HCT116 (cell line): ENCODE data around the gene CBX5. TPM values are rescaled to one million over a fixed set of nuclear protein-coding genes. Genes with fewer than 3 reads are reported as not detected.

Source experiments
- ATAC-seq: fragments of 200-7000 bp; cut with Tn5 transposase; 2 replicates; pipeline ENCODE4 v1.9.1; 2020; ENCODE audit warnings: mild to moderate bottlenecking, moderate library complexity
- BruUV-seq: library from RNA; stranded (reverse); fragments of 400-500 nt; replicated peaks from 2 replicates; lab custom pipeline; 2021; lab: Mats Ljungman, UMichigan
- CTCF ChIA-PET: fragments of 300-600 bp; sonication (Branson Sonifier 250); formaldehyde crosslinking; loops from one replicate; lab custom pipeline; 2021; ENCODE audit warnings: antibody characterized with exemption; lab: Charles Lee
- POLR2A ChIA-PET: fragments of 300-600, 350-600 bp; sonication (Branson Sonifier 250); formaldehyde crosslinking; loops from one replicate; lab custom pipeline; 2021; ENCODE audit warnings: antibody characterized with exemption; lab: Charles Lee
- RAD21 ChIA-PET, 2 experiments: fragments of 300-600 bp; sonication (Branson Sonifier 250); formaldehyde crosslinking; loops; one replicate each; lab custom pipeline; 2023; ENCODE audit warnings: low total read pairs in 2 of 2; ENCODE audit not compliant: uncharacterized antibody in 2 of 2, unreplicated experiment in 2 of 2, low non-redundant PET in 1 of 2; lab: Charles Lee
- DNase-seq: peaks from one replicate; pipeline ENCODE4 v3.0.0-alpha.2; 2010; ENCODE audit warnings: low read depth, low spot score
- H2AFZ ChIP-seq: fragments of 200-600 bp; shearing (Covaris generic), sonication (generic); 2 replicates; pipeline ENCODE4 v1.6.1; 2017; ENCODE audit warnings: low read depth, mixed run types, mixed read lengths, antibody characterized with exemption, low read length; ENCODE audit not compliant: poor library complexity, severe bottlenecking
- H3K27ac ChIP-seq: 2 replicates; pipeline ENCODE4 v1.5.1; 2012; ENCODE audit warnings: low read depth, low read length
- H3K27me3 ChIP-seq: fragments of 200-600 bp; sonication (generic); 2 replicates; pipeline ENCODE4 v1.6.1; 2016; ENCODE audit warnings: mixed run types, low read length, mixed read lengths; ENCODE audit not compliant: insufficient read depth
- H3K36me3 ChIP-seq, 2 experiments: fragments of 200-500 bp in 1 of 2; fragments of 200-600 bp in 1 of 2; sonication (Bioruptor generic) in 1 of 2; sonication (generic) in 1 of 2; 2 replicates each; pipeline versions ENCODE4 v1.5.1 to v1.6.1; 2014 to 2016; ENCODE audit warnings: low read length in 2 of 2, inconsistent platforms in 1 of 2, mixed read lengths in 1 of 2, mixed run types in 1 of 2; ENCODE audit not compliant: insufficient read depth in 2 of 2, control insufficient read depth in 1 of 2
- H3K4me1 ChIP-seq, 2 experiments: fragments of 200-600 bp in 1 of 2; sonication (generic) in 1 of 2; 2 replicates each; pipeline versions ENCODE4 v1.5.1 to v1.6.1; 2012 to 2017; ENCODE audit warnings: low read length in 2 of 2, inconsistent platforms in 1 of 2, mild to moderate bottlenecking in 1 of 2, mixed read lengths in 1 of 2, mixed run types in 1 of 2, moderate library complexity in 1 of 2; ENCODE audit not compliant: insufficient read depth in 2 of 2, control insufficient read depth in 1 of 2
- H3K4me2 ChIP-seq: fragments of 200-600 bp; sonication (generic); 2 replicates; pipeline ENCODE4 v1.6.1; 2017; ENCODE audit warnings: mixed run types, low read length, mixed read lengths
- H3K4me3 ChIP-seq, 2 experiments: fragments of 200-600 bp in 1 of 2; sonication (generic) in 1 of 2; replicated peaks in 1 of 2; 2 replicates each; pipeline ENCODE4 v1.5.1; 2011 to 2016; ENCODE audit warnings: low read length in 2 of 2, control low read depth in 1 of 2, low read depth in 1 of 2, mild to moderate bottlenecking in 1 of 2, mixed read lengths in 1 of 2, mixed run types in 1 of 2
- H3K79me2 ChIP-seq: fragments of 200-600 bp; sonication (generic); 2 replicates; pipeline ENCODE4 v1.6.1; 2017; ENCODE audit warnings: mild to moderate bottlenecking, mixed run types, low read length, moderate library complexity, mixed read lengths; ENCODE audit not compliant: insufficient read depth
- H3K9ac ChIP-seq: fragments of 200-600 bp; sonication (generic); 2 replicates; pipeline ENCODE4 v1.6.1; 2016; ENCODE audit warnings: low read length, mixed read lengths
- H3K9me2 ChIP-seq: fragments of 200-600 bp; sonication (generic), shearing (Covaris generic); 2 replicates; pipeline ENCODE4 v1.6.1; 2017; ENCODE audit warnings: mixed run types, mild to moderate bottlenecking, moderate library complexity; ENCODE audit not compliant: insufficient read depth
- H3K9me3 ChIP-seq, 2 experiments: fragments of 200-500 bp in 1 of 2; fragments of 200-600 bp in 1 of 2; sonication (Bioruptor generic) in 1 of 2; sonication (generic) in 1 of 2; 2 replicates each; pipeline ENCODE4 v1.6.1; 2014 to 2017; ENCODE audit warnings: low read length in 2 of 2, mixed read lengths in 2 of 2, inconsistent platforms in 1 of 2, low read depth in 1 of 2, mild to moderate bottlenecking in 1 of 2, mixed run types in 1 of 2, moderate library complexity in 1 of 2; ENCODE audit not compliant: control insufficient read depth in 1 of 2, insufficient read depth in 1 of 2
- H4K20me1 ChIP-seq: fragments of 200-600 bp; sonication (generic), shearing (Covaris generic); 2 replicates; pipeline ENCODE4 v1.6.1; 2017; ENCODE audit warnings: mixed run types, mild to moderate bottlenecking, moderate library complexity; ENCODE audit not compliant: insufficient read depth
- CBX3 ChIP-seq: IDR thresholded peaks from 2 replicates; pipeline ENCODE4 v1.6.1; 2012; ENCODE audit warnings: low read depth
- EGR1 ChIP-seq: IDR thresholded peaks from 2 replicates; pipeline ENCODE4 v1.6.1; 2012; ENCODE audit warnings: low read depth
- ELF1 ChIP-seq: IDR thresholded peaks from 2 replicates; pipeline ENCODE4 v1.6.1; 2012; ENCODE audit warnings: low read depth, borderline replicate concordance
- EZH2 ChIP-seq: fragments of 200-600 bp; sonication (generic); IDR thresholded peaks from 2 replicates; pipeline ENCODE4 v1.6.1; 2017; ENCODE audit warnings: antibody characterized with exemption, mixed run types
- FOSL1 ChIP-seq: IDR thresholded peaks from 2 replicates; pipeline ENCODE4 v1.6.1; 2012; ENCODE audit warnings: low read depth
- JUND ChIP-seq: IDR thresholded peaks from 2 replicates; pipeline ENCODE4 v1.6.1; 2012
- POLR2A ChIP-seq: IDR thresholded peaks from 2 replicates; pipeline ENCODE4 v1.7.0; 2011; ENCODE audit warnings: borderline replicate concordance; ENCODE audit not compliant: insufficient read depth, insufficient read length; ENCODE audit errors: extremely low read depth
- POLR2AphosphoS5 ChIP-seq: IDR thresholded peaks from 2 replicates; pipeline ENCODE4 v1.6.1; 2011; ENCODE audit warnings: mild to moderate bottlenecking, low read depth, low read length, moderate library complexity
- RAD21 ChIP-seq: IDR thresholded peaks from 2 replicates; pipeline ENCODE4 v1.6.1; 2012; ENCODE audit warnings: low read depth, mild to moderate bottlenecking
- SIN3A ChIP-seq: IDR thresholded peaks from 2 replicates; pipeline ENCODE4 v1.6.1; 2012; ENCODE audit warnings: low read depth
- SP1 ChIP-seq: IDR thresholded peaks from 2 replicates; pipeline ENCODE4 v1.6.1; 2012; ENCODE audit warnings: low read depth
- SRF ChIP-seq: IDR thresholded peaks from 2 replicates; pipeline ENCODE4 v1.6.1; 2012; ENCODE audit warnings: low read depth
- TCF7L2 ChIP-seq: IDR thresholded peaks from 2 replicates; pipeline ENCODE4 v1.7.0; 2011; ENCODE audit warnings: borderline replicate concordance, inconsistent platforms; ENCODE audit not compliant: insufficient read depth, insufficient read length; ENCODE audit errors: extremely low read depth
- YY1 ChIP-seq: IDR thresholded peaks from 2 replicates; pipeline ENCODE4 v1.6.1; 2011; ENCODE audit warnings: low read length, low read depth, moderate library complexity, mild to moderate bottlenecking; ENCODE audit not compliant: insufficient replicate concordance; ENCODE audit errors: extremely low read depth
- ZFX ChIP-seq: fragments of 450-650 bp; IDR thresholded peaks from 2 replicates; pipeline ENCODE4 v1.6.1; 2017
- intact Hi-C: fragments of 100-400 bp; cut with micrococcal nuclease; formaldehyde crosslinking; loops from 2 replicates; pipeline ENCODE4 v1.10.0; 2022
- total RNA-seq: library from RNA; stranded (reverse); gene quantifications from one replicate; pipeline ENCODE4 v1.2.1, GENCODE V29; 2021; ENCODE audit not compliant: unreplicated experiment
- TF ChIP-seq, protein P1 (sequence below): IDR thresholded peaks from 2 replicates; pipeline ENCODE4 v1.6.1; 2012; ENCODE audit warnings: low read depth
- TF ChIP-seq, protein P2 (sequence below): IDR thresholded peaks from 2 replicates; pipeline ENCODE4 v1.6.1; 2012
- TF ChIP-seq, protein P3 (sequence below): IDR thresholded peaks from 2 replicates; pipeline ENCODE4 v1.6.1; 2012
- TF ChIP-seq, protein P4 (sequence below), 3 experiments: fragments of 200-600 bp in 1 of 3; sonication (generic) in 1 of 3; IDR thresholded peaks in 2 of 3; conservative IDR thresholded peaks in 1 of 3; 2 replicates each; pipeline ENCODE4 v1.5.1; 2012 to 2017; ENCODE audit warnings: low read depth in 2 of 3, low read length in 2 of 3, antibody characterized with exemption in 1 of 3, borderline replicate concordance in 1 of 3, control low read depth in 1 of 3, mild to moderate bottlenecking in 1 of 3, mixed read lengths in 1 of 3, mixed run types in 1 of 3, moderate library complexity in 1 of 3; ENCODE audit not compliant: insufficient read depth in 1 of 3

CBX5 gene
- total RNA-seq, 1 experiment from 2014 or later: 72.3 TPM

DNA sequence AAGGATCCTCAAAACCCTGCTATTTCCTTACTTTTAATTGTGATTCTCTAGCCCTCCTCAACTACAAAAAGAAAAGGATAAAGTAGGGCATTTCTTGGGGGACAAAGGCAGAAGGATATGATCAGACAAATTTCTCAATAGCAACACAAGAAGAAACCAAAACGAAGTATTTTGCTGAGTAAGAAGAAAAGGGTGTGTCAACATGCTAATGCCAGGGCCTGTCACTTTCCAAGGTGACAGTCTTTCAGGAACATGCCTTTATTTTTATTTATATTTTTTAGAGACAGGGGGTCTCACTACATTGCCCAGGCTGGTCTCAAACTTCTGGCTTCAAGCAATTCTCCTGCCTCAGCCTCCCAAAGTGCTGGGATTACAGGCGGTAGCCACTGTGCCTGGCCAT lies 39.8 kb downstream of the CBX5 start:
- no peak overlapping the region for H3K4me2 ChIP-seq
- H3K36me3 ChIP-seq: peaks cover 4 to 25% of the 10 kb centered on the region in 2 experiments; a peak in 3 of 4 replicates
- ChIA-PET RAD21 (no interaction called here), CTCF (interaction anchor here (2.2 kb wide), 1 partner anchor 12 kb away, joined by 8 read pairs; no protein-coding TSS in a partner anchor), POLR2A (interaction anchor here (1.5 kb wide), 1 partner anchor 11 kb away, joined by 4 read pairs; no protein-coding TSS in a partner anchor)
- H3K9me3 ChIP-seq: no peaks in the 10 kb centered on the region
- TF ChIP-seq EGR1 (no peak), FOSL1 (no peak), ZFX (no peak), SIN3A (no peak), POLR2A (no peak), SP1 (no peak), YY1 (no peak), CBX3 (no peak), RAD21 (no peak), ELF1 (no peak), EZH2 (no peak), POLR2AphosphoS5 (no peak), JUND (no peak), SRF (no peak), TCF7L2 (no peak)
- TF ChIP-seq, protein P1, sequence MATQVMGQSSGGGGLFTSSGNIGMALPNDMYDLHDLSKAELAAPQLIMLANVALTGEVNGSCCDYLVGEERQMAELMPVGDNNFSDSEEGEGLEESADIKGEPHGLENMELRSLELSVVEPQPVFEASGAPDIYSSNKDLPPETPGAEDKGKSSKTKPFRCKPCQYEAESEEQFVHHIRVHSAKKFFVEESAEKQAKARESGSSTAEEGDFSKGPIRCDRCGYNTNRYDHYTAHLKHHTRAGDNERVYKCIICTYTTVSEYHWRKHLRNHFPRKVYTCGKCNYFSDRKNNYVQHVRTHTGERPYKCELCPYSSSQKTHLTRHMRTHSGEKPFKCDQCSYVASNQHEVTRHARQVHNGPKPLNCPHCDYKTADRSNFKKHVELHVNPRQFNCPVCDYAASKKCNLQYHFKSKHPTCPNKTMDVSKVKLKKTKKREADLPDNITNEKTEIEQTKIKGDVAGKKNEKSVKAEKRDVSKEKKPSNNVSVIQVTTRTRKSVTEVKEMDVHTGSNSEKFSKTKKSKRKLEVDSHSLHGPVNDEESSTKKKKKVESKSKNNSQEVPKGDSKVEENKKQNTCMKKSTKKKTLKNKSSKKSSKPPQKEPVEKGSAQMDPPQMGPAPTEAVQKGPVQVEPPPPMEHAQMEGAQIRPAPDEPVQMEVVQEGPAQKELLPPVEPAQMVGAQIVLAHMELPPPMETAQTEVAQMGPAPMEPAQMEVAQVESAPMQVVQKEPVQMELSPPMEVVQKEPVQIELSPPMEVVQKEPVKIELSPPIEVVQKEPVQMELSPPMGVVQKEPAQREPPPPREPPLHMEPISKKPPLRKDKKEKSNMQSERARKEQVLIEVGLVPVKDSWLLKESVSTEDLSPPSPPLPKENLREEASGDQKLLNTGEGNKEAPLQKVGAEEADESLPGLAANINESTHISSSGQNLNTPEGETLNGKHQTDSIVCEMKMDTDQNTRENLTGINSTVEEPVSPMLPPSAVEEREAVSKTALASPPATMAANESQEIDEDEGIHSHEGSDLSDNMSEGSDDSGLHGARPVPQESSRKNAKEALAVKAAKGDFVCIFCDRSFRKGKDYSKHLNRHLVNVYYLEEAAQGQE: no peak
- TF ChIP-seq, protein P2, sequence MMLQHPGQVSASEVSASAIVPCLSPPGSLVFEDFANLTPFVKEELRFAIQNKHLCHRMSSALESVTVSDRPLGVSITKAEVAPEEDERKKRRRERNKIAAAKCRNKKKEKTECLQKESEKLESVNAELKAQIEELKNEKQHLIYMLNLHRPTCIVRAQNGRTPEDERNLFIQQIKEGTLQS: no peak
- TF ChIP-seq, protein P3, sequence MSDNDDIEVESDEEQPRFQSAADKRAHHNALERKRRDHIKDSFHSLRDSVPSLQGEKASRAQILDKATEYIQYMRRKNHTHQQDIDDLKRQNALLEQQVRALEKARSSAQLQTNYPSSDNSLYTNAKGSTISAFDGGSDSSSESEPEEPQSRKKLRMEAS: no peak
- TF ChIP-seq, protein P4, sequence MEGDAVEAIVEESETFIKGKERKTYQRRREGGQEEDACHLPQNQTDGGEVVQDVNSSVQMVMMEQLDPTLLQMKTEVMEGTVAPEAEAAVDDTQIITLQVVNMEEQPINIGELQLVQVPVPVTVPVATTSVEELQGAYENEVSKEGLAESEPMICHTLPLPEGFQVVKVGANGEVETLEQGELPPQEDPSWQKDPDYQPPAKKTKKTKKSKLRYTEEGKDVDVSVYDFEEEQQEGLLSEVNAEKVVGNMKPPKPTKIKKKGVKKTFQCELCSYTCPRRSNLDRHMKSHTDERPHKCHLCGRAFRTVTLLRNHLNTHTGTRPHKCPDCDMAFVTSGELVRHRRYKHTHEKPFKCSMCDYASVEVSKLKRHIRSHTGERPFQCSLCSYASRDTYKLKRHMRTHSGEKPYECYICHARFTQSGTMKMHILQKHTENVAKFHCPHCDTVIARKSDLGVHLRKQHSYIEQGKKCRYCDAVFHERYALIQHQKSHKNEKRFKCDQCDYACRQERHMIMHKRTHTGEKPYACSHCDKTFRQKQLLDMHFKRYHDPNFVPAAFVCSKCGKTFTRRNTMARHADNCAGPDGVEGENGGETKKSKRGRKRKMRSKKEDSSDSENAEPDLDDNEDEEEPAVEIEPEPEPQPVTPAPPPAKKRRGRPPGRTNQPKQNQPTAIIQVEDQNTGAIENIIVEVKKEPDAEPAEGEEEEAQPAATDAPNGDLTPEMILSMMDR (IDR thresholded peaks at IDR 0.05 in 2 of 3, conservative IDR thresholded peaks at IDR 0.05 in 1 of 3; ENCODE audit: borderline replicate concordance in 1 of 3, insufficient read depth in 1 of 3, low read depth in 2 of 3, low read length in 2 of 3): no peak
- H3K79me2 ChIP-seq: no peaks in the 10 kb centered on the region
- no peaks in the 10 kb centered on the region for H3K4me1 ChIP-seq
- H3K9ac ChIP-seq: no peak overlapping the region
- ATAC-seq: no peak
- no peak overlapping the region for H3K27ac ChIP-seq
- H3K4me3 ChIP-seq: no peak overlapping the region
- no peaks in the 10 kb centered on the region for H3K27me3 ChIP-seq
- BruUV-seq: no TSS peak
- no peaks in the 10 kb centered on the region for H3K9me2 ChIP-seq
- no peak overlapping the region for H2AFZ ChIP-seq
- no peaks in the 10 kb centered on the region for H4K20me1 ChIP-seq
- DNase-seq: no peak
- intact Hi-C loops: no loop called here
